MM.1S (cell line): Measurements from ENCODE around the gene TBC1D14.

Experiments
- DNase-seq: peaks from one replicate; pipeline ENCODE4 v3.0.0-alpha.2; 2015
- H2AFZ ChIP-seq: fragments of 300-600 bp; sonication (generic); 2 replicates; pipeline ENCODE4 v1.6.0; 2016; ENCODE audit warnings: antibody characterized with exemption, low read length
- H3F3A ChIP-seq: fragments of 300-600 bp; sonication (generic); 2 replicates; pipeline ENCODE4 v1.6.1; 2016; ENCODE audit warnings: mild to moderate bottlenecking, antibody characterized with exemption, low read length, moderate library complexity, mixed read lengths; ENCODE audit not compliant: insufficient read depth
- H3K27ac ChIP-seq: fragments of 300-600 bp; sonication (generic); 2 replicates; pipeline ENCODE4 v1.5.1; 2016; ENCODE audit warnings: mild to moderate bottlenecking, low read length
- H3K27me3 ChIP-seq: fragments of 300-600 bp; sonication (generic); replicated peaks from 2 replicates; pipeline ENCODE4 v1.6.0; 2016; ENCODE audit warnings: low read length; ENCODE audit not compliant: insufficient read depth
- H3K36me3 ChIP-seq: fragments of 300-600 bp; sonication (generic); replicated peaks from 2 replicates; pipeline ENCODE4 v1.6.1; 2016; ENCODE audit warnings: mild to moderate bottlenecking, low read length, mixed read lengths; ENCODE audit not compliant: insufficient read depth
- H3K4me1 ChIP-seq: fragments of 300-600 bp; sonication (generic); 2 replicates; pipeline ENCODE4 v1.6.1; 2016; ENCODE audit warnings: low read length, mixed read lengths
- H3K4me2 ChIP-seq: fragments of 300-600 bp; sonication (generic); 2 replicates; pipeline ENCODE4 v1.6.0; 2016; ENCODE audit warnings: low read depth, low read length
- H3K4me3 ChIP-seq: fragments of 300-600 bp; sonication (generic); 2 replicates; pipeline ENCODE4 v1.5.1; 2016; ENCODE audit warnings: low read length, mixed read lengths
- H3K79me2 ChIP-seq: fragments of 300-600 bp; sonication (generic); 2 replicates; pipeline ENCODE4 v1.6.1; 2016; ENCODE audit warnings: mixed run types, low read length, mixed read lengths
- H3K9ac ChIP-seq: fragments of 300-600 bp; sonication (generic); 2 replicates; pipeline ENCODE4 v1.6.1; 2016; ENCODE audit warnings: low read length, mixed read lengths
- H3K9me2 ChIP-seq: fragments of 300-600 bp; sonication (generic); replicated peaks from 2 replicates; pipeline ENCODE4 v1.6.1; 2016; ENCODE audit warnings: mild to moderate bottlenecking, low read length, mixed read lengths; ENCODE audit not compliant: insufficient read depth
- H3K9me3 ChIP-seq: fragments of 300-600 bp; sonication (generic); replicated peaks from 2 replicates; pipeline ENCODE4 v1.6.1; 2016; ENCODE audit warnings: mild to moderate bottlenecking, low read length, mixed read lengths; ENCODE audit not compliant: insufficient read depth
- H4K20me1 ChIP-seq: fragments of 300-600 bp; sonication (generic); 2 replicates; pipeline ENCODE4 v1.6.1; 2016; ENCODE audit warnings: mild to moderate bottlenecking, low read length, moderate library complexity, mixed read lengths; ENCODE audit not compliant: insufficient read depth
- EZH2 ChIP-seq: fragments of 300-600 bp; sonication (generic); optimal IDR thresholded peaks from 2 replicates; pipeline ENCODE3; 2017; ENCODE audit warnings: low read depth, mild to moderate bottlenecking, antibody characterized with exemption, low read length, mixed read lengths
- EZH2phosphoT487 ChIP-seq: fragments of 300-600 bp; sonication (generic); IDR thresholded peaks from 2 replicates; pipeline ENCODE4 v1.6.1; 2018; ENCODE audit warnings: antibody characterized with exemption, low read length
- TF ChIP-seq, protein P1 (sequence below): fragments of 300-600 bp; sonication (generic); IDR thresholded peaks from 2 replicates; pipeline ENCODE4 v1.5.1; 2016; ENCODE audit warnings: antibody characterized with exemption, low read length, mixed read lengths

TBC1D14 gene

DNA sequence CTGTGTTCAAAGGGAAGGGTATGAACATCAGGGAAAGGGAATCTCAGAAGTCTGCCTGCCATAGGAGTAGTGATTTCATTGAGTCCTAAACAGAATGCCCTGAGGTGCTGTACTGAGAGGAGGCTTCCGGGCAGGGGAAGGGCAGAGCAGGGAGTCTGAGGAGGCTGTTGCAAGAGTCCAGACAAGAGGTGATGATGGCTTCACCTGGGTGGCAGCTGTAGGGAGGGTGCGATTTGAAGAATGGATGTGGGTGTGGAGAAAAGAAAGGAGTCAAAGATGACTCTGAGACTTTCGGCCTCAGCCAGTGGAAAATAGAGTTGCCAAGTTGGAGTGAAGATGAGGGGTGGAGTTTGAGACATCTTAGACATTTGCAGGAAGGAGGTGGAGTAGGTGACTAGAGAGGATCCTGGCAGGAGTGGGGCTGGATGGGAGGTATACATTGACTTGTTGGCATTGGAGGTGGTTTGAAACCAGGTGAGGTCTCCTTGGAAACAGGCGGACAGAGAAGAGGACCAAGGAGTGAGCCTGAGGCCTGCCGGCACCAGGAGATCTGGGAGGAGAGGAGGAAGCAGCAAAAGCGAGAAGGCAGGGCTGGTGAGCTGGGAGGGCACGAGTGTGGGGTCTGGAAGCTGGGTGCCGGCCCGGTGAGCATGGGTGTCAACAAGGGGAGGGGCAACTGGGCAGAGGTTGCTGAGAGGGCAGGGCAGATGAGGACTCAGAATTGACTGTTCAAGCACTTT lies 24.2 kb downstream of the TBC1D14 start:
- Histone ChIP-seq H3K27ac (no peak overlapping the region), H3K36me3 (no peaks in the 10 kb centered on the region), H3K27me3 (no peaks in the 10 kb centered on the region), H3F3A (no peaks in the 10 kb centered on the region), H3K9me2 (no peaks in the 10 kb centered on the region), H3K9ac (no peak overlapping the region), H3K9me3 (no peaks in the 10 kb centered on the region), H4K20me1 (no peaks in the 10 kb centered on the region), H3K79me2 (peaks cover 10% of the 10 kb centered on the region), H3K4me1 (no peaks in the 10 kb centered on the region), H3K4me2 (no peak overlapping the region), H2AFZ (no peak overlapping the region), H3K4me3 (no peak overlapping the region)
- no peak for TF ChIP-seq EZH2
- TF ChIP-seq EZH2phosphoT487 = no peak
- no peak for DNase-seq

DNA sequence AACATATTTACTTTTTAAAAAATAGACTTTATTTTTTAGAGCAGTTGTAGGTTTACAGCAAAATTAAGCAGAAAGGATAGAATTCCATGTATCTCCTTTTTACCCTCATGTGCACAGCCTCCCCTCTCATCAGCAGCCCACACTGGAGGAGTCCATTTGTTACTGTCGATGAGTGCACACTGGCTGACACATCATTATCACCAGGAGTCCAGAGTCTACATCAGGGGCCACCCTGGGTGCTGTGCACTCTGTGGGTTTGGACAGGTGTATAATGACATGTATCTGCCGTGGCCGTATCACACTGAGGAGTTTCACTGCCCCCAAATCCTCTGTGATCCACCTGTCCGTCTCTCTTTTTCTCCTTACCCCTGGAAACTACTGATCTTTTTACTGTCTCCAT lies 26.3 kb downstream of the TBC1D14 start:
- TF ChIP-seq EZH2 (no peak), EZH2phosphoT487 (no peak)
- TF ChIP-seq, protein P1, sequence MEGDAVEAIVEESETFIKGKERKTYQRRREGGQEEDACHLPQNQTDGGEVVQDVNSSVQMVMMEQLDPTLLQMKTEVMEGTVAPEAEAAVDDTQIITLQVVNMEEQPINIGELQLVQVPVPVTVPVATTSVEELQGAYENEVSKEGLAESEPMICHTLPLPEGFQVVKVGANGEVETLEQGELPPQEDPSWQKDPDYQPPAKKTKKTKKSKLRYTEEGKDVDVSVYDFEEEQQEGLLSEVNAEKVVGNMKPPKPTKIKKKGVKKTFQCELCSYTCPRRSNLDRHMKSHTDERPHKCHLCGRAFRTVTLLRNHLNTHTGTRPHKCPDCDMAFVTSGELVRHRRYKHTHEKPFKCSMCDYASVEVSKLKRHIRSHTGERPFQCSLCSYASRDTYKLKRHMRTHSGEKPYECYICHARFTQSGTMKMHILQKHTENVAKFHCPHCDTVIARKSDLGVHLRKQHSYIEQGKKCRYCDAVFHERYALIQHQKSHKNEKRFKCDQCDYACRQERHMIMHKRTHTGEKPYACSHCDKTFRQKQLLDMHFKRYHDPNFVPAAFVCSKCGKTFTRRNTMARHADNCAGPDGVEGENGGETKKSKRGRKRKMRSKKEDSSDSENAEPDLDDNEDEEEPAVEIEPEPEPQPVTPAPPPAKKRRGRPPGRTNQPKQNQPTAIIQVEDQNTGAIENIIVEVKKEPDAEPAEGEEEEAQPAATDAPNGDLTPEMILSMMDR = no peak
- Histone ChIP-seq H3F3A (peaks cover 5% of the 10 kb centered on the region; the same call in 1 of the 2 replicates), H3K4me3 (no peak overlapping the region), H3K27ac (no peak overlapping the region), H3K9me2 (no peaks in the 10 kb centered on the region), H3K4me1 (peaks cover 10% of the 10 kb centered on the region), H3K9ac (no peak overlapping the region), H3K27me3 (no peaks in the 10 kb centered on the region), H2AFZ (no peak overlapping the region), H3K4me2 (no peak overlapping the region), H3K79me2 (peaks cover 28% of the 10 kb centered on the region), H3K9me3 (no peaks in the 10 kb centered on the region), H3K36me3 (no peaks in the 10 kb centered on the region), H4K20me1 (no peaks in the 10 kb centered on the region)
- DNase-seq = no peak

DNA sequence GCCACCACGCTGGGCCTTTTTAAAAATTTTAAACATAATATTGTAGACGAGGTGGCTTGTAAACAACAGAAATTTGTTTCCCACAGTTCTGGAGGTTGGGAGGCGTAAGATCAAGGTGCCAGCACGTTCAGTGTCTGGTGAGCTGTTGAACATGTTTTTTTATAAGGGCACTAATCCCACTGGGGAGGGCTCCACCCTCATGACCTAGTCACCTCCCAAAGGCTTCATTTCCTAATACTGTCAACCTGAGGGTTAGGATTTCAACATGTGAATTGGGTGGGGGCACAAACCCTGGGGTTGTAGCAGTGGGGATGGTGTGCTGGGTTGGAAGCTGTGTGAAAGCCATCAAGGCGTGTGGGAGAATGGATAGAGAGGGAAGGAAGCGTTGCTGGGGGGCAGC lies 27.6 kb downstream of the TBC1D14 start:
- no peak for DNase-seq
- Histone ChIP-seq H3K27ac (no peak overlapping the region), H3K9ac (no peak overlapping the region), H4K20me1 (no peaks in the 10 kb centered on the region), H3K9me3 (no peaks in the 10 kb centered on the region), H3K36me3 (no peaks in the 10 kb centered on the region), H3K27me3 (no peaks in the 10 kb centered on the region), H2AFZ (no peak overlapping the region), H3K9me2 (no peaks in the 10 kb centered on the region), H3K4me1 (peaks cover 18% of the 10 kb centered on the region), H3K4me3 (no peak overlapping the region), H3K79me2 (peaks cover 32% of the 10 kb centered on the region), H3F3A (peaks cover 14% of the 10 kb centered on the region), H3K4me2 (no peak overlapping the region)
- TF ChIP-seq EZH2phosphoT487 (no peak), EZH2 (no peak)
- TF ChIP-seq, protein P1 = no peak

DNA sequence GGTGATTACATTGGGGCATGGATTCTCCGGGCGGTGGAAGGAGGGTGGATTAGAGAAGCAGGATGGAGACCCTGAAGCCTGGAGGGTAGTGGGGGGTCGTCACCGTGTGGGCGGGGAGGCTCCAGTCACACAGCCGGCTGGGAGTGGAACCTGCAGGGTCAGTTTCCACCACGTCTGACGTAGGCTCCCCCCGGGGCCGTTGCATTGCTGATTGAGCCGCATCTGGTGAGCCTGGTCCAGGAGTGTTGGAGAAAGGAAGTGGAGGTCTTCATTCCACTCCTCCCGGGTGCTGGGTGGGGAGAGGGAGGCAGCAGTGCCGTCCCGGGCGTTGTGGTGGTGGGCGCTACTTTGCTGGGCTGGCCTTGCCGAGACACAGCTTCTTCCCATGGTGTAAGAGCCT lies 28.1 kb downstream of the TBC1D14 start:
- no peak overlapping the region for H3K27ac ChIP-seq
- no peak for DNase-seq
- H3K4me1 ChIP-seq = peaks cover 23% of the 10 kb centered on the region
- H3K4me2 ChIP-seq = no peak overlapping the region
- no peaks in the 10 kb centered on the region for H3K27me3 ChIP-seq
- no peak overlapping the region for H3K9ac ChIP-seq
- no peak overlapping the region for H2AFZ ChIP-seq
- peaks cover 20% of the 10 kb centered on the region for H3F3A ChIP-seq
- no peaks in the 10 kb centered on the region for H3K9me3 ChIP-seq
- no peaks in the 10 kb centered on the region for H3K9me2 ChIP-seq
- no peaks in the 10 kb centered on the region for H4K20me1 ChIP-seq
- H3K36me3 ChIP-seq = no peaks in the 10 kb centered on the region
- no peak overlapping the region for H3K4me3 ChIP-seq
- TF ChIP-seq EZH2phosphoT487 = no peak
- TF ChIP-seq EZH2 = no peak
- TF ChIP-seq, protein P1 = no peak
- H3K79me2 ChIP-seq = peaks cover 32% of the 10 kb centered on the region
